ENCODE data around the gene GDI1.

The GDI1 gene

DNA sequence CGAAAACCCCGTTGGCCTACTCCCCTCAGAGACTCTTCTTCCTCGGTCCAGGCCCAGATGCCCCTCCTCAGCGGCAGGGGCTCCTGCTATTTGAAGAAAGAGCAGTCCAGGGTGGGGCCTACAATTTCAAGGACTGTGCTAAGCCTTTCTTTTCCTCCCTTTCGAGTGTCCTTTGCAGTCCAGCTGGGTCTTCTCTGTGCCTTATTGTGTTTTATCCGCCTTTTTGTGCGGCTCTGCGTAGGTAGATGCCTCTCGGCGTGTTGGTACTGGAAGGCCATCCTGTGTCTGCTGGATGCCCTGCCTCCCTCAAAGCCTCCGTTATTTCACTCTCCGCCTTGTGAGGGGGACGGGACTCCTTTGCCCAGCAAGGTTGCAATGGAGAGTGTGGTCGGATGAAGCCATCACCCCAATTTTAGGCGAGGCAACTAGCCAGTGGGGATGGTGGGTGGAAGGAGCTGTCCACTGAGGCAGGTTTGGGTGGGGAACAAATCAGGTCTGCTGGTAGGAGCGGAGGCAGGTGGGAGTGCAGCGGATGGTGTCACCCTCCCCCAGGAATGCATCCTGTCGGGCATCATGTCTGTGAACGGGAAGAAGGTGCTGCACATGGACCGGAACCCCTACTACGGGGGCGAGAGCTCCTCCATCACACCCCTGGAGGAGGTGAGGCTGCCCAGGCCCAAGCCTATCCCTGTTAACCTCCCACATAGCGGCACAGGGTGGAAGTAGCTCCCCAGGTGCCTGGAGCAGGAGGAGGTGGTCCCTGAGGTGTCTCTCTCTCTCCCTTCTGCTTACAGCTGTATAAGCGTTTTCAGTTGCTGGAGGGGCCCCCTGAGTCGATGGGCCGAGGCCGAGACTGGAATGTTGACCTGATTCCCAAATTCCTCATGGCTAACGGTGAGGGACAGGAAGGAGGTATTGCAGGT lies 1.3 kb downstream of the GDI1 start:
- DNase-seq (ENCODE audit: low spot score) = no peak

DNA sequence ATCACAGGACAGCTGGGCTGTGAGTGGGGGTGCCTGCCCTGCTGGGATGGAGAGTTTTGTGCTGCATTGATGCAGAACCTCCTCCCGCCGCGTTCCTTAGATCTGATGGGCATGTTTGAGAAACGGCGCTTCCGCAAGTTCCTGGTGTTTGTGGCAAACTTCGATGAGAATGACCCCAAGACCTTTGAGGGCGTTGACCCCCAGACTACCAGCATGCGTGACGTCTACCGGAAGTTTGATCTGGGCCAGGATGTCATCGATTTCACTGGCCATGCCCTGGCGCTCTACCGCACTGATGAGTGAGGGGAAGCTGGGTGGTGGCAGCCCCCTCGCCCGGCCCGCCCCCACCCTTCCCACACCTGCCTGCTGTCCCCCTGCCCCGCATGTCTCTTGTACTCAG lies 2.9 kb downstream of the GDI1 start:
- DNase-seq (ENCODE audit: low spot score) = no peak

DNA sequence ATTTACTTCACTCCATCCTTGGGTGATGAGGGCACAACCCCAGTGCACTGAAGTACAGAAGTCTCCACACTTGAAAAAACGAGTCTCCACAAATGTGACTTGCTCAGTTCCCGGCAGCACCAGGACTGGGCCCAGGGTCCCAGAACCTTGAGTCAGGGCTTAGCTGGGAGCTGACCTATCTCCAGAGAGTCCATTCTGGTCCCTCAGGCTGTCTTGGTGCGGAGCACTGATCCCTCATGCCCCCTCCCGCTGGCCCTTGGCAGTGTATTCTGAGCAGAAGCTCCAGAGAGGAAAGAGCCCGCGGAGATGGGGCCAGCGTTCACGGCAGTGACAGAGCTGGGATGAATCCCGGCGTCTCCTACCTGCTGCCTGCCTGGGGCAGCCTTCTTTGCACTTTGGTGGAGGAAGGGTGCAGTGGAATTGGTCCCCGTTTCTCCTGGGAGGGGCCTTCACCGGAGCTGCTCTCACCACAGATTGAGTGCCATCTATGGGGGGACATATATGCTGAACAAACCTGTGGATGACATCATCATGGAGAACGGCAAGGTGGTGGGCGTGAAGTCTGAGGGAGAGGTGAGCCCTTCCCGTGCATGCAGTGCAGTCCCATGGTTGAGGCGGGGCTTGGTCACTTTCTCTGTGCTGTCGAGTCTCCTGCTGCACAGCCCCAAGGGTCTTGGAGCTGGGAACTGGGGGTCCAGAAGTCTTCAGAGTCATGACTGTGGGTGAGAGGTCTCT lies 3.8 kb downstream of the GDI1 start:
- DNase-seq (ENCODE audit: low spot score) = no peak

DNA sequence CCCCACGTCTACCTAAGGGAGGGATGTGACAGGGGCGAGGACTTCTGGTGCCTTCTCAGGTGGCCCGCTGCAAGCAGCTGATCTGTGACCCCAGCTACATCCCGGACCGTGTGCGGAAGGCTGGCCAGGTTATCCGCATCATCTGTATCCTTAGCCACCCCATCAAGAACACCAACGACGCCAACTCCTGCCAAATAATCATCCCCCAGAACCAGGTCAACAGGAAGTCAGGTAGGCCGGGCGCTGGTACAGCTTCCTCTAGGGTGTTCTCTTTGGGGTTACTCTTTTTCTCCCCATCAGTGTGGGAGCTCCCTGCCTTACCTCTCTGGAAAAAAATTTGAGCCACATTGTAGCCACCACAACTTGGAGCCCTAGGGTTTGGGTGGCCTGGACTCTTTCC lies 4.6 kb downstream of the GDI1 start:
- no peak for DNase-seq (ENCODE audit: low spot score)

DNA sequence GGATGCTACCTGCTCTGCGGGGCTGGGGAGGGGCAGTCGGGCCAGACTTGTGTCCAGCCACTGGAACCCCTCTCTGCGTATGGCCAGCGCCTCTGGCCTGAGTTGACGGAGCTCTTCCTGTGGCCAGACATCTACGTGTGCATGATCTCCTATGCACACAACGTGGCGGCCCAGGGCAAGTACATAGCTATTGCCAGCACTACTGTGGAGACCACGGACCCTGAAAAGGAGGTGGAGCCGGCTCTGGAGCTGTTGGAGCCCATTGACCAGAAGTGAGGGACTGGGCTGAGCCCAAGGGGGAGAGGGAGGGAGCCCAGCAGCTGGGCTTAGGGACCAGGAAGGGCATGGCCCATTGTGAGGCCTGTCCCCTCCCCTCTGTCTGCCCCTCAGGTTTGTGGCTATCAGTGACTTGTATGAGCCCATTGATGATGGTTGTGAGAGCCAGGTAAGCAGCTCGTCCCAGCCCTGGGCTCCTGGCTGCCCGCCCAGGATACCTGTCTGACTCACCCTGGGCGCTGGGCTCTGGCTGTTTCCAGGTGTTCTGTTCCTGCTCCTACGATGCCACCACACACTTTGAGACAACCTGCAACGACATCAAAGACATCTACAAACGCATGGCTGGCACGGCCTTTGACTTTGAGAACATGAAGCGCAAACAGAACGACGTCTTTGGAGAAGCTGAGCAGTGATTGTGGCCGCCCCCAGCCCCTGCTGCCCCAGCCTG lies 5.2 kb downstream of the GDI1 start:
- DNase-seq (ENCODE audit: low spot score) = no peak

GRCh38 chrX:154443479-154443910 lies 6.5 kb downstream of the GDI1 start:
- DNase-seq (ENCODE audit: low spot score) = no peak

DNA sequence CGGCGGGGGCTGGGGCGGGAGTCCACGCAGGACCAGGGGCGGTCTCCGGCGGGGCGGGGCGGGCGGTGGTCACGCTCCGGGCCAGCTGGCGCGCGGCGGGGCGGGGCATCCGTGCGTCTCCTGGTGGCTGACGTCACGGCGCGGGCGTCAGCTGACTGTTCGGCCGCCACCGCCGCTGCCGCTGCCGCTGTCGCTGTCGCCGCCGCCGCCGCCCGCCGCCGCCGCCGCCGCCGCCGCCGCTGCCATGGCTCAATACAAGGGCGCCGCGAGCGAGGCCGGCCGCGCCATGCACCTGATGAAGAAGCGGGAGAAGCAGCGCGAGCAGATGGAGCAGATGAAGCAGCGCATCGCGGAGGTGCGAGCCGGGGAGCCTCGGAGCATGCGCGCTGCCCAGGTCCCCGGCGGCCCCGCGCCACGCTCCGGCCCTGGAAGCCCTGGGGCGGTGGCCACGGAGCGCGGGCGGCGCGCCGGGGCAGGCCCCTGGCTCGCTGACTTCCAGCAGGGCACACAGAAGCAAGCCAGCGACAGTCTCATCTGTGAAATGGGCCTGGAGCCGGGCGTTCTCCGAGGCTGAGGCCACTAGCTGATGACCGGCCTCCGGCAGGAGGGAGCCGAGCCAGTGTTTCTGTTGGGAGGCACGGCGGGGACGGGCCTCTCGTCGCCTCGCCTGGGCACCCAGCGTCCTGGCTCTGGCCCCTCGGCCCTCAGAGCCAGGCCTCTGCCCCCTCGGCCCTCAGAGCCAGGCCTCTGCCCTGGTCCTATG lies 7.2 kb downstream of the GDI1 start, which contains the start of gene FAM50A:
FAM50A (plus strand) TSS at position 150 of the 763 bp plus-strand sequence; CDS start at position 245, 95 bp downstream.
- DNase-seq (ENCODE audit: low spot score) = peak; percentile 84

DNA sequence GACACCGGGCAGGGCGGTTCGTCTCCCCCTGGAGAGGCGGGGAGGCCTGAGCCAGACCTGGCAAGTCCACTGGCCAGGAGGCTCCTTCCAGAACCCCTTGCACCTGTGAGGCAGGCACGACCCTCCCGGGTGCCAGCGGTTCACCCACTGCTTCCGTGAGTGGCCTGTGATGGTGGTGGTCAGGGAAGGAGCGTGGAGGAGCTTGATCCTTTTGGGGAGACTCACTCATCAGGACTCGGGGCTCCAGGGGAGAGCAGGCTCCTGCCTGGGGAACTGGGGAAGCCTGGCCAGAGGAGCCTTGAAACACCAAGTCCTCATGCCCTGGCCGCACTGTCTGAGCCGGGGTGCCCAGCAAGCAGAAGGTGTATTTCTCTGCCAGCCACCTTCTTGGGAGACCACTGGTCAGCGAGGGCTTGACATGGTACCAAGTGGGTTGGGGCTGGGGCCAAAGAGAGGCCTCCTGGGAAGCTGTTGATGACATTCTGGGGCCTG lies 7.8 kb downstream of the GDI1 start:
- DNase-seq (ENCODE audit: low spot score) = no peak

DNA sequence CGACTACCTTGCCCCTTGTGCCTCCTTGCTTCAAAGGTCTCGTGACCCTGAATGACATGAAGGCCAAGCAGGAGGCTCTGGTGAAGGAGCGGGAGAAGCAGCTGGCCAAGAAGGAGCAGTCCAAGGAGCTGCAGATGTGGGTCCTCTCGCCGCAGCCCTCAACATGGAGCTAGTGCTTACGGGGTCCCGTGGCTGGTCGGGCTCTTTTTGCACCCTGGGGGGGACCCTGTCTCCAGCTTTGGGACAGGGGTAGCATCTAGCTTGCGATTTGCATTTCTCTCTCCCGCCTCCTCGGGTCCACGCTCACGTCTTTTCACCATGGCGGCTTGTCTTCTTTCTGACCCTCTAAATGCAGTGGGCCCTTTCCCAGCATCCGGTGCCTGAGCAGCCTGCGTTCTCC lies 8.8 kb downstream of the GDI1 start:
- no peak for DNase-seq (ENCODE audit: low spot score)

- DNase-seq (ENCODE audit: low spot score) = no peak
Measured at GRCh38 chrX:154446430-154446829, 9.5 kb downstream of the GDI1 start.

GRCh38 chrX:154448484-154448883 lies 11.5 kb downstream of the GDI1 start:
- DNase-seq (ENCODE audit: low spot score) = no peak

- no peak for DNase-seq (ENCODE audit: low spot score)
Measured at GRCh38 chrX:154449618-154450017, 12.7 kb downstream of the GDI1 start.

DNA sequence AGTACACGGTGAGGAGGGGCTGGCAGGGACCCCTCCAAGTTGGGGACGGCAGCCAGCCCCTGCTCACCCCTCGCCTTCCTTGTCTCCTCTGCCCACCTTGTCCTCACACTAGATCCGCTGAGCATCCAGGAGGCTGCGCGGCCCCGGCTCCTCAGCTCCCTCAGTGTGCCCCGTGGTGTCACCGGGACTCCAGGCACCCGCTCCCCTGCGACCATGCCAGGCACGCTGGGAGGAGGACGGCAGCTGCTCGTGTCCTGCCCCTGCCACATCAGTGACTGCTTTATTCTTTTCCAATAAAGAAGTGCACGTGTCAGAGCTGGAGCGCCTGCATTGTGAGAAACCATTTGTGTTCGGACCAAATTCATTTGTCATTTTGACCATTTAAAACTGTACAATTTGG lies 13.4 kb downstream of the GDI1 start:
- DNase-seq (ENCODE audit: low spot score) = peak; percentile 36

DNA sequence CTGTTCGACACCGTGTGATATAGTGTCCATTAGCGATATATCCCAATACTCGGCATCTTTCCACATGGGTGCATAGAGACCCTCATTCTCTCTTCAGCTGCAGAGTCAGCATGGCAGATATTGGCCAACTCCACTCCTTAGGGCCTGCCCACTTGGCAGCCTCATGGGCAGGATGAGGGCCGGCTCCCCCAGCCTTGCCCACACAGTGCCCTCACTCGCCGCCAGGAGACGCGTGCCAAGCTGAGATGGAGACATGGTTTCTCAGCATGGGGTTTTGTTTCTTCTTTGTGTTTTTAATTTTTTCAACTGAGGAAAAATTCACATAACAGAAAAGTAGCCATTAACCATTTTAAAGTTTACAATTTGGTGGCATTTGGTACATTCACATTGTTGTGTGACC lies 15.9 kb downstream of the GDI1 start:
- DNase-seq (ENCODE audit: low spot score) = peak; percentile 52

GRCh38 chrX:154457491-154458115 lies 20.6 kb downstream of the GDI1 start:
- DNase-seq (ENCODE audit: low spot score) = peak; percentile 15

- DNase-seq (ENCODE audit: low spot score) = peak; percentile 9
Measured at GRCh38 chrX:154458116-154458953, 21.4 kb downstream of the GDI1 start, which contains the start of gene PLXNA3. PLXNA3 (plus strand) TSS chrX:154458281; CDS start chrX:154460184, 1,903 bp downstream.

- peak; percentile 32 for DNase-seq (ENCODE audit: low spot score)
Measured at GRCh38 chrX:154458954-154459778, 22.2 kb downstream of the GDI1 start.

DNA sequence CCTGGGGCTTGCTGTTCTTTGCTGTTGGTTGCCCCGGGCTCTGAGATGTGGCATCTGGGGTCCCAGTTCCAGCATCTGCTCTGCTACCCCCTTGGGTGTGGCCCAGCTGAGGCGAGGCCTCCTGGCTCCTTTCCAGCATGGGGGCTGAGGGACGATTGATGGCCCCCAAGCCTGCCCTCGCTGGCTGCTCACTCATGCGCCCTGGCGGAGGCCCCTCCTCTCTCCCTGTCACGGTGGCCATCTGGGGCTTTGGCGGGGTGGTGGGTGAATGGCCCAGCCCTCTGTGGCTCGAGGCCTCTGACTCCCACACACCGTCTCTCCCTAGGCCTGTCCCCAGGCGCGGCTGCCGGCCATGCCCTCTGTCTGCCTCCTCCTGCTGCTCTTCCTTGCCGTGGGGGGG lies 22.9 kb downstream of the GDI1 start:
- no peak for DNase-seq (ENCODE audit: low spot score)

DNA sequence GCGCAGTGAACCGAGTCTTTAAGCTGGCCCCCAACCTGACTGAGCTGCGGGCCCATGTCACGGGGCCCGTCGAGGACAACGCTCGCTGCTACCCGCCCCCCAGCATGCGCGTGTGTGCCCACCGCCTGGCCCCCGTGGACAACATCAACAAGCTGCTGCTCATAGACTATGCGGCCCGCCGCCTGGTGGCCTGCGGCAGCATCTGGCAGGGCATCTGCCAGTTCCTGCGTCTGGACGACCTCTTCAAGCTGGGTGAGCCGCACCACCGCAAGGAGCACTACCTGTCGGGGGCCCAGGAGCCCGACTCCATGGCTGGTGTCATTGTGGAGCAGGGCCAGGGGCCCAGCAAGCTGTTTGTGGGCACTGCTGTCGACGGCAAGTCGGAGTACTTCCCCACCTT lies 23.4 kb downstream of the GDI1 start:
- DNase-seq (ENCODE audit: low spot score) = no peak
